SU-DHL-6 (cell line): ENCODE measurements around the gene TMEM163.

Experiments
- EZH2phosphoT487 ChIP-seq: fragments of 200-600 bp; sonication (generic), shearing (Covaris generic); conservative IDR thresholded peaks from 2 replicates; pipeline ENCODE4 v1.6.1; 2018; ENCODE audit warnings: mild to moderate bottlenecking, antibody characterized with exemption, low read length, moderate library complexity, mixed read lengths
- TF ChIP-seq, protein P1 (sequence below): fragments of 200-600 bp; sonication (generic); IDR thresholded peaks from one replicate; pipeline ENCODE4 v1.5.1; 2017; ENCODE audit warnings: antibody characterized with exemption, mild to moderate bottlenecking, low read length, moderate library complexity; ENCODE audit not compliant: insufficient read depth, poor library complexity, severe bottlenecking

DNA sequence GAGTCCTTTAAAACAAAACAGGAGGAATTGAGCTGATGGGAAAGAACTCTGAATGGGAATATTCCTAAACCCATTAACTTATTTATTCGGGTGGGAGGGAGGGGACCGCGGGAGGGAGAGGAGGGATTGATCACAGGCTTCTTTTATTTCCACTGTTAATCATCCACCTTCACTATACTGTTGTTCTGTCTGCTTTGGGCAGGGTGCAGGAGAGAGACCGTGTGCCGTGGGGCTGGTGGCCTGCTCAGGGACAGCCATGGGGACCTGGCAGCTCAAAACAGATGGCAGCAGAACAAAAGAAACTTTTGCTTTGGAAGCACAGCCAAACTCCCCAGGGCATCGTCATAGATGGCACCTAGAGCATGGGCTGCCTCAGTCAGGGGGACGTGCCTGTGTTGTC, 269.6 kb downstream of the TMEM163 start:
- TF ChIP-seq, protein P1, sequence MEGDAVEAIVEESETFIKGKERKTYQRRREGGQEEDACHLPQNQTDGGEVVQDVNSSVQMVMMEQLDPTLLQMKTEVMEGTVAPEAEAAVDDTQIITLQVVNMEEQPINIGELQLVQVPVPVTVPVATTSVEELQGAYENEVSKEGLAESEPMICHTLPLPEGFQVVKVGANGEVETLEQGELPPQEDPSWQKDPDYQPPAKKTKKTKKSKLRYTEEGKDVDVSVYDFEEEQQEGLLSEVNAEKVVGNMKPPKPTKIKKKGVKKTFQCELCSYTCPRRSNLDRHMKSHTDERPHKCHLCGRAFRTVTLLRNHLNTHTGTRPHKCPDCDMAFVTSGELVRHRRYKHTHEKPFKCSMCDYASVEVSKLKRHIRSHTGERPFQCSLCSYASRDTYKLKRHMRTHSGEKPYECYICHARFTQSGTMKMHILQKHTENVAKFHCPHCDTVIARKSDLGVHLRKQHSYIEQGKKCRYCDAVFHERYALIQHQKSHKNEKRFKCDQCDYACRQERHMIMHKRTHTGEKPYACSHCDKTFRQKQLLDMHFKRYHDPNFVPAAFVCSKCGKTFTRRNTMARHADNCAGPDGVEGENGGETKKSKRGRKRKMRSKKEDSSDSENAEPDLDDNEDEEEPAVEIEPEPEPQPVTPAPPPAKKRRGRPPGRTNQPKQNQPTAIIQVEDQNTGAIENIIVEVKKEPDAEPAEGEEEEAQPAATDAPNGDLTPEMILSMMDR, result no peak
- no peak for TF ChIP-seq EZH2phosphoT487
